GM12891 (cell line): ENCODE measurements around the gene MYO1F.

ENCODE experiments used
- DNase-seq: peaks from one replicate; pipeline ENCODE4 v3.0.0; 2011; ENCODE audit warnings: low spot score; ENCODE audit not compliant: insufficient read length
- FAIRE-seq: peaks from 2 replicates; lab custom pipeline; 2011; peaks lifted over from hg19 to GRCh38; lab: Jason Lieb, UNC
- PAX5 ChIP-seq: IDR thresholded peaks from 2 replicates; pipeline ENCODE4 v1.6.1; 2011; ENCODE audit warnings: low read length, moderate library complexity, mild to moderate bottlenecking; ENCODE audit not compliant: insufficient read depth, severe bottlenecking
- POLR2A ChIP-seq: IDR thresholded peaks from 2 replicates; pipeline ENCODE4 v1.6.1; 2011; ENCODE audit warnings: low read depth, low read length, control low read depth
- POLR2AphosphoS5 ChIP-seq: IDR thresholded peaks from 2 replicates; pipeline ENCODE4 v1.6.1; 2011; ENCODE audit warnings: low read depth, low read length, control low read depth
- POU2F2 ChIP-seq: IDR thresholded peaks from 2 replicates; pipeline ENCODE4 v1.6.1; 2011; ENCODE audit warnings: low read depth, mild to moderate bottlenecking, control low read depth, low read length, moderate library complexity
- SPI1 ChIP-seq: IDR thresholded peaks from 2 replicates; pipeline ENCODE4 v1.6.1; 2011; ENCODE audit warnings: low read depth, low read length, control low read depth
- TAF1 ChIP-seq: IDR thresholded peaks from 2 replicates; pipeline ENCODE4 v1.6.1; 2011; ENCODE audit warnings: low read depth, low read length, control low read depth

The MYO1F gene

DNA sequence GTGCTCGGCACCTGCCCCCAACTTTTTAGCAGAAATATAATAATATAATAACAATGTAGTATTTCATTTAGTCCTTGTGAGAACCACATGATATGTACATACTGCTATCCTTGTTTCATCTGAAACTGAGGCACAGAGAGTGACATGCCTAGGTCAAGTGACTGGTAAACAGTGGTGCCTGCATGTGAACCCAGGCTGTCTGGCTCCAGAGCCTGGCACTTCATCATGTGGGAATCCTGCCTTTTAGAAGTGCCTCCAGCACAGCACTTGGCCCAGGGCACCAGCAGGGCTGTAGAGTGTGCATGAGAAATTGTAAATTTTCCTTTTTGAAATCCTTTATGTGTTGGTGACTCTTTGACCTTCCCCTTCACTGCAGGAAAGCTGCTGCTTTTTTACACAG lies 102.2 kb downstream of the MYO1F start:
- DNase-seq, result no peak

DNA sequence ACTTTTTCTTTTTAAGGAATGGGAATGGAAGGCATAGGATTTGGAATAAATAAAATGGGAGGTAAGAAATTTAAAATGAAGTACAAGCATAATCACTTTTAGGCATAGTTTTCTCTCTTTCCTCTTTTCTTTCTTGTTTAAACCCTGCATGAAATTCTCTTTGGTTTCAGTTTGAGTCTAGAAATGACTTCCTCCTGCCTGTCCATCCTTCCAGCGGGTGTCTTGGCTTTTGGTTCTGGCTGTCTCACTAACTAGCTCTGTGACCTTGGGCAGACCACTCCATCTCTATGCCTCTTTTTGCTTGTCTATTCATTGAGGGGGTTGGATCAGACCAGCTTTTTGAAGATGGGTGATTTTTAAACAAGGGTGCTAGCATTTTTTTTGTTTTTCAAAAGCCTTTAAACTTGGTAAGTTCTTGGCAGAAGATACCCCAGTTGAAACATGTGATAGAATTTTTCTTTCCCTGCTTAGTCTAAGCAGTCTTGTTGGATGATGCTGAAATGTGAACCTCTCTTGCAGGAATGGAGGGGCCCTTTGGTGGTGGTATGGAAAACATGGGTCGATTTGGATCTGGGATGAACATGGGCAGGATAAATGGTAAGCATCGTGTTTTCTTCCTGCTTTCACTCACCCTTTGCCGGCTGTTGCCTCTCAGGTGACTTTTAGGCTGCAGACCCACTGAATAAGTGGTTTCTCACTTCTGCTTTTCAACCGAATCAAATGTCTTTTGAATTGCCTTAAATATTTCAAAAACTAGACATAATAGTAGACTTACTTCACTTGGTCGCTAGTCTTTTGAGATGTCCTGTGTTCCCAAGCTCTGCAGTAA lies 103.4 kb downstream of the MYO1F start:
- TF ChIP-seq TAF1, result no peak
- peak; percentile 64; the same call in 1 of the 2 replicates for TF ChIP-seq POU2F2
- no peak for TF ChIP-seq PAX5
- TF ChIP-seq SPI1, result peak; percentile 98
- no peak for TF ChIP-seq POLR2A
- 0 out of 2 replicates have a peak, but pooled peaks have one; percentile 29 for TF ChIP-seq POLR2AphosphoS5
- DNase-seq (peak; percentile 51), FAIRE-seq (peak; percentile 93)

More for the DNA sequence above, 102.2 kb downstream of the MYO1F start:
- no peak for FAIRE-seq
- no peak for TF ChIP-seq POLR2A
- TF ChIP-seq PAX5, result no peak
- no peak for TF ChIP-seq POLR2AphosphoS5
- no peak for TF ChIP-seq SPI1
- no peak for TF ChIP-seq TAF1
- TF ChIP-seq POU2F2, result no peak
